Loucy (cell line): Measurements from ENCODE around the gene MLXIPL.

Experiments
- H2AFZ ChIP-seq: fragments of 200-600 bp; sonication (generic); 2 replicates; pipeline ENCODE4 v1.6.0; 2016; ENCODE audit warnings: antibody characterized with exemption, mild to moderate bottlenecking, low read length, moderate library complexity
- H3F3A ChIP-seq: fragments of 200-600 bp; 2 replicates; pipeline ENCODE4 v1.6.0; 2016; ENCODE audit warnings: antibody characterized with exemption, low read depth, mild to moderate bottlenecking
- H3K27me3 ChIP-seq: fragments of 200-600 bp; sonication (generic); 2 replicates; pipeline ENCODE4 v1.6.1; 2014; ENCODE audit warnings: low read length, mild to moderate bottlenecking; ENCODE audit not compliant: insufficient read depth, poor library complexity, severe bottlenecking
- H3K36me3 ChIP-seq: fragments of 200-600 bp; sonication (generic); 2 replicates; pipeline ENCODE4 v1.6.1; 2016; ENCODE audit warnings: low read length; ENCODE audit not compliant: insufficient read depth
- H3K4me1 ChIP-seq: fragments of 200-600 bp; sonication (generic); 2 replicates; pipeline ENCODE4 v1.5.1; 2014; ENCODE audit warnings: low read length, mild to moderate bottlenecking; ENCODE audit not compliant: insufficient read depth, poor library complexity, severe bottlenecking
- H3K4me2 ChIP-seq: fragments of 200-600 bp; sonication (generic); 2 replicates; pipeline ENCODE4 v1.6.0; 2014; ENCODE audit warnings: antibody characterized with exemption, low read length, low read depth, mild to moderate bottlenecking; ENCODE audit not compliant: poor library complexity, severe bottlenecking
- H3K4me3 ChIP-seq: fragments of 200-600 bp; sonication (generic); 2 replicates; pipeline ENCODE4 v1.5.1; 2014; ENCODE audit warnings: low read length, mild to moderate bottlenecking, mixed read lengths; ENCODE audit not compliant: poor library complexity, severe bottlenecking
- H3K79me2 ChIP-seq: fragments of 200-600 bp; sonication (generic); 2 replicates; pipeline ENCODE4 v1.6.1; 2014; ENCODE audit warnings: low read length; ENCODE audit not compliant: insufficient read depth
- H3K9ac ChIP-seq: fragments of 200-600 bp; sonication (generic); 2 replicates; pipeline ENCODE4 v1.6.0; 2014; ENCODE audit warnings: mild to moderate bottlenecking, low read depth, low read length, moderate library complexity; ENCODE audit not compliant: poor library complexity, severe bottlenecking
- H3K9me2 ChIP-seq: fragments of 200-600 bp; sonication (generic); replicated peaks from 2 replicates; pipeline ENCODE4 v1.6.1; 2016; ENCODE audit warnings: low read depth, low read length, mixed read lengths
- H3K9me3 ChIP-seq: fragments of 200-600 bp; sonication (generic); 2 replicates; pipeline ENCODE4 v1.6.1; 2014; ENCODE audit warnings: mild to moderate bottlenecking, antibody characterized with exemption, low read length, low read depth; ENCODE audit not compliant: insufficient read depth
- H4K20me1 ChIP-seq: fragments of 200-600 bp; sonication (generic); 2 replicates; pipeline ENCODE4 v1.6.0; 2014; ENCODE audit warnings: antibody characterized with exemption, low read length, mild to moderate bottlenecking; ENCODE audit not compliant: insufficient read depth, poor library complexity, severe bottlenecking
- CTCF ChIP-seq: fragments of 200-600 bp; sonication (generic); conservative IDR thresholded peaks from 2 replicates; pipeline ENCODE4 v1.5.1; 2014; ENCODE audit warnings: mild to moderate bottlenecking, antibody characterized with exemption, low read length
- EZH2phosphoT487 ChIP-seq: fragments of 200-600 bp; IDR thresholded peaks from 2 replicates; pipeline ENCODE4 v1.6.1; 2018; ENCODE audit warnings: antibody characterized with exemption, mild to moderate bottlenecking, moderate library complexity, borderline replicate concordance

Gene MLXIPL

GRCh38 chr7:73623798-73624668 lies at the start of gene MLXIPL:
Gene MLXIPL, minus strand, starts transcription at chr7:73624522. Its CDS starts 30 bp downstream, at chr7:73624492.
- H2AFZ ChIP-seq: no peak within 1 kb of the TSS
- TF ChIP-seq CTCF: no peak
- no peak for TF ChIP-seq EZH2phosphoT487
- no peaks in the 10 kb centered on the region for H3F3A ChIP-seq
- H3K4me1 ChIP-seq: no peaks in the 10 kb centered on the region
- H3K9me2 ChIP-seq: no peaks in the 10 kb centered on the region
- no peaks in the 10 kb centered on the region for H4K20me1 ChIP-seq
- no peaks in the 10 kb centered on the region for H3K79me2 ChIP-seq
- no peak within 1 kb of the TSS for H3K9ac ChIP-seq
- no peaks in the 10 kb centered on the region for H3K27me3 ChIP-seq
- H3K36me3 ChIP-seq: no peaks in the 10 kb centered on the region
- H3K4me3 ChIP-seq: no peak within 1 kb of the TSS
- H3K9me3 ChIP-seq: no peaks in the 10 kb centered on the region
- H3K4me2 ChIP-seq: no peak within 1 kb of the TSS

- H3K9ac ChIP-seq: no peak overlapping the region
- no peaks in the 10 kb centered on the region for H3F3A ChIP-seq
- H3K4me2 ChIP-seq: no peak overlapping the region
- no peaks in the 10 kb centered on the region for H3K36me3 ChIP-seq
- no peaks in the 10 kb centered on the region for H4K20me1 ChIP-seq
- no peak overlapping the region for H2AFZ ChIP-seq
- H3K9me2 ChIP-seq: no peaks in the 10 kb centered on the region
- TF ChIP-seq EZH2phosphoT487: no peak
- TF ChIP-seq CTCF: no peak
- no peak overlapping the region for H3K4me3 ChIP-seq
- peaks cover 6% of the 10 kb centered on the region for H3K27me3 ChIP-seq
- no peaks in the 10 kb centered on the region for H3K79me2 ChIP-seq
- H3K4me1 ChIP-seq: peaks cover 9% of the 10 kb centered on the region
- H3K9me3 ChIP-seq: no peaks in the 10 kb centered on the region
Measured at GRCh38 chr7:73671857-73672445, 47.6 kb upstream of the MLXIPL start.

- H4K20me1 ChIP-seq: no peaks in the 10 kb centered on the region
- H3K4me1 ChIP-seq: peaks cover 9% of the 10 kb centered on the region
- no peaks in the 10 kb centered on the region for H3K9me3 ChIP-seq
- no peak overlapping the region for H3K9ac ChIP-seq
- no peaks in the 10 kb centered on the region for H3F3A ChIP-seq
- no peaks in the 10 kb centered on the region for H3K79me2 ChIP-seq
- H3K9me2 ChIP-seq: no peaks in the 10 kb centered on the region
- H3K36me3 ChIP-seq: no peaks in the 10 kb centered on the region
- H3K4me3 ChIP-seq: no peak overlapping the region
- H3K27me3 ChIP-seq: peaks cover 6% of the 10 kb centered on the region
- H3K4me2 ChIP-seq: no peak overlapping the region
- H2AFZ ChIP-seq: no peak overlapping the region
- TF ChIP-seq CTCF (no peak), EZH2phosphoT487 (no peak)
Measured at GRCh38 chr7:73671322-73671661, 47.0 kb upstream of the MLXIPL start.
